ENCODE measurements around the gene TNFRSF4.

GRCh38 chr1:1232796-1233566, 19.0 kb upstream of the TNFRSF4 start:
- TF ChIP-seq, protein P1, sequence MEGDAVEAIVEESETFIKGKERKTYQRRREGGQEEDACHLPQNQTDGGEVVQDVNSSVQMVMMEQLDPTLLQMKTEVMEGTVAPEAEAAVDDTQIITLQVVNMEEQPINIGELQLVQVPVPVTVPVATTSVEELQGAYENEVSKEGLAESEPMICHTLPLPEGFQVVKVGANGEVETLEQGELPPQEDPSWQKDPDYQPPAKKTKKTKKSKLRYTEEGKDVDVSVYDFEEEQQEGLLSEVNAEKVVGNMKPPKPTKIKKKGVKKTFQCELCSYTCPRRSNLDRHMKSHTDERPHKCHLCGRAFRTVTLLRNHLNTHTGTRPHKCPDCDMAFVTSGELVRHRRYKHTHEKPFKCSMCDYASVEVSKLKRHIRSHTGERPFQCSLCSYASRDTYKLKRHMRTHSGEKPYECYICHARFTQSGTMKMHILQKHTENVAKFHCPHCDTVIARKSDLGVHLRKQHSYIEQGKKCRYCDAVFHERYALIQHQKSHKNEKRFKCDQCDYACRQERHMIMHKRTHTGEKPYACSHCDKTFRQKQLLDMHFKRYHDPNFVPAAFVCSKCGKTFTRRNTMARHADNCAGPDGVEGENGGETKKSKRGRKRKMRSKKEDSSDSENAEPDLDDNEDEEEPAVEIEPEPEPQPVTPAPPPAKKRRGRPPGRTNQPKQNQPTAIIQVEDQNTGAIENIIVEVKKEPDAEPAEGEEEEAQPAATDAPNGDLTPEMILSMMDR (IDR thresholded peaks at IDR 0.05), result no peak
- no peak for TF ChIP-seq POLR2A (IDR thresholded peaks at IDR 0.05)
- TF ChIP-seq POLR2AphosphoS5 (IDR thresholded peaks at IDR 0.05), result no peak
